NCI-H1930 (cell line): Measurements from ENCODE around the gene CYP4F12.

Experiments
- DNase-seq, 2 experiments: peaks; one replicate each; lab custom pipeline; 2025; lab: John Stamatoyannopoulos, UW

The CYP4F12 gene

GRCh38 chr19:15714638-15715037, 41.8 kb downstream of the CYP4F12 start:
- no peak for DNase-seq

DNA sequence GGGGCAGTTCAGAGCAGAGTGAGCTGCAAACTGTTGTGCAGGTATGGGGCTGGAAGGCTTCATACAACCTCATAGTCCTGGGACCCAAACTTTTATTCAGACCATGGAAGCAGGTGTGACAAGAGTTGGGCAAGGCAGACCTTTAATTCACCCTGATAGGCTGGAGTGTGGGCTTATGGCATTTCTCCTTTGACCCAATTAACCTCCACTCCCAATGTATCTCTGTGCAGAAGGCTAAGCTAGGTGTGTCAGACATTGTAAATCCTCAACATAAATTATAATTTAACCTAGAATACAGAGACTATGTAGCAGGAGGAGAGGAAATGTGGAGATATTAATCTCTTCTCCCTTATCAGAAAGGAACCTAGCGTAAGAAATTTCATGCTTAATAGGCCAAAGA, 42.8 kb downstream of the CYP4F12 start:
- no peak for DNase-seq

DNA sequence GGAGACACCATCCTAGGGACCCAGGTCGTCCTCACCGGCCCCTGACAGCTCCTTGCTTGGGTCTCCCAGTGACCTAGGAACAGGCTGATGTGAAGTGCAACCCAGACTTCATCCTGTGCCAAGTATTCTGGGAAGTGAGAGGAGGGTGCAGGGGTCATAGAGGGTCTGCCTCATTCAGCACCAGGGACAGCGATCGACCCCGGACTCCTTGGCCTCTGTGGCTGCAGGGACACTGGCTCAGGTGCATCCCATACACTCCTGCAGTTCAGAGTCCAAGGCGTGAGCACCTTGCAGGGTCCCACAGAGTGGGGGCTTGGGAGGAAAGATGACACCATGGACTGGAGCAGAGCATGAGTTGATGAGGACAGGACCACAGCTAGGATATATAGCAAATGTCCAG, 44.9 kb downstream of the CYP4F12 start:
- DNase-seq = no peak

GRCh38 chr19:15721268-15721667, 48.4 kb downstream of the CYP4F12 start:
- DNase-seq = no peak

- DNase-seq = no peak
Observed at GRCh38 chr19:15722956-15723355, 50.1 kb downstream of the CYP4F12 start.

GRCh38 chr19:15727724-15728123, 54.8 kb downstream of the CYP4F12 start, which contains the start of gene OR10H2:
Gene OR10H2, plus strand, starts transcription at chr19:15728024. Its CDS starts 20 bp downstream, at chr19:15728044.
- DNase-seq = no peak

- no peak for DNase-seq
Observed at GRCh38 chr19:15730538-15730937, 57.7 kb downstream of the CYP4F12 start.

- DNase-seq = no peak
Observed at GRCh38 chr19:15732388-15732787, 59.5 kb downstream of the CYP4F12 start.

GRCh38 chr19:15733895-15734294, 61.0 kb downstream of the CYP4F12 start:
- no peak for DNase-seq

DNA sequence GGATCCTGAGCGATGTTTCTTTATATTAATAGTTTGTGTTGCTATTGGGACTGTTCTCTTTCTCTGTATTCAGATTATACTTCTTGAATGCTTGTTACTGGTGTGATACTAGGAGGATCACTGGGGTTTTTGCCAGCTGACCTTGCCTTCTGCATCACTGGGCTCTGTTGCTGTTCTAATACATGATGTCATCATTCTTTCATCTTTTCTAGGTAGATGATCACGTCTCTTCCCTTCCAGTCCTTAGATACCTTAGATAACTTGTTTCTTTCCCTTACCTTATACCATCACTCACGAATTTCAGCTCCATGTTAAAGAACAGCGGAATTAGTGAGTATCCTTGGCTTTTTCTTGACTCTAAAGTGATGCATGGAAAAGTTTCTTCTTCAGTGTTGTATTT, 64.8 kb downstream of the CYP4F12 start, which contains the start of gene OR10H3:
Gene OR10H3 (plus strand): TSS at position 264 of the 400 bp plus-strand sequence. CDS start 3,408 bp downstream, outside the sequence.
- no peak for DNase-seq

GRCh38 chr19:15740785-15741184, 67.9 kb downstream of the CYP4F12 start:
- DNase-seq = no peak
